Gastrocnemius medialis (tissue), 4 donors: ENCODE measurements around the gene SERPINB10. TPM values are rescaled to one million over a fixed set of nuclear protein-coding genes. Genes with fewer than 3 reads are reported as not detected.

Experiments used
- ATAC-seq, 2 donors: fragments of 150-250 bp; one replicate each; pipeline ENCODE4 v1.9.1; 2016
- DNase-seq, 2 donors: peaks; one replicate each; pipeline ENCODE4 v3.0.0-alpha.2; 2019
- H3K27ac ChIP-seq, 4 donors: fragments of 200-600 bp; sonication (generic); 1 replicate in 1 of 4; 2 replicates in 3 of 4; pipeline ENCODE4 v1.5.1; 2016 to 2018; ENCODE audit warnings: mild to moderate bottlenecking in 2 of 4, moderate library complexity in 1 of 4
- H3K27me3 ChIP-seq, 3 donors: fragments of 200-600 bp; sonication (generic) in 2 of 3; 1 replicate in 1 of 3; 2 replicates in 2 of 3; pipeline versions ENCODE4 v1.5.1 to v1.6.0; 2016 to 2019; ENCODE audit warnings: mild to moderate bottlenecking in 1 of 3, moderate library complexity in 1 of 3
- H3K36me3 ChIP-seq, 2 donors: fragments of 200-600 bp; sonication (generic) in 1 of 2; one replicate each; pipeline ENCODE4 v1.5.1; 2017 to 2018
- H3K4me1 ChIP-seq, 2 donors: fragments of 200-600 bp; sonication (generic) in 1 of 2; one replicate each; pipeline ENCODE4 v1.5.1; 2016 to 2017; ENCODE audit warnings: mild to moderate bottlenecking in 2 of 2
- H3K4me3 ChIP-seq, 4 donors: fragments of 200-600 bp; sonication (generic) in 3 of 4; 1 replicate in 1 of 4; 2 replicates in 3 of 4; pipeline ENCODE4 v1.5.1; 2016 to 2019; ENCODE audit warnings: mild to moderate bottlenecking in 2 of 4
- H3K9me3 ChIP-seq, 3 donors: fragments of 200-600 bp; sonication (generic) in 2 of 3; 1 replicate in 1 of 3; 2 replicates in 2 of 3; pipeline ENCODE4 v1.5.1; 2016 to 2019
- POLR2A ChIP-seq, 2 donors: fragments of 450-650 bp; IDR thresholded peaks; one replicate each; pipeline ENCODE4 v1.6.1; 2017; ENCODE audit warnings: antibody characterized with exemption in 2 of 2, mild to moderate bottlenecking in 2 of 2, moderate library complexity in 2 of 2
- in situ Hi-C, 4 donors: fragments of 200-750 bp; cut with MboI; loops; one replicate each; pipeline versions ENCODE4 v1.15.0 to v1.8.0; 2017; ENCODE audit warnings: low sequenced_read_pairs in 4 of 4
- intact Hi-C: fragments of 100-400 bp; cut with DNase I; formaldehyde crosslinking; loops from one replicate; pipeline ENCODE4 v1.15.1; 2023; ENCODE audit warnings: low total_unique reads
- total RNA-seq, 4 donors: library from RNA; depleted of rRNA; stranded (reverse); fragments of >200 nt; gene quantifications; one replicate each; pipeline versions ENCODE4 v1.1.0 to v1.2.3, GENCODE V29; 2016
- TF ChIP-seq, protein P1 (sequence below), 5 experiments: fragments of 450-650 bp in 3 of 5; fragments of 200-600 bp in 2 of 5; sonication (generic) in 2 of 5; IDR thresholded peaks in 4 of 5; conservative IDR thresholded peaks in 1 of 5; 1 replicate in 4 of 5; 2 replicates in 1 of 5; pipeline ENCODE4 v1.5.1; 2016 to 2019; ENCODE audit warnings: antibody characterized with exemption in 5 of 5, mild to moderate bottlenecking in 3 of 5, moderate library complexity in 3 of 5

SERPINB10 gene
- total RNA-seq, 4 donors from 2014 or later, result not detected

DNA sequence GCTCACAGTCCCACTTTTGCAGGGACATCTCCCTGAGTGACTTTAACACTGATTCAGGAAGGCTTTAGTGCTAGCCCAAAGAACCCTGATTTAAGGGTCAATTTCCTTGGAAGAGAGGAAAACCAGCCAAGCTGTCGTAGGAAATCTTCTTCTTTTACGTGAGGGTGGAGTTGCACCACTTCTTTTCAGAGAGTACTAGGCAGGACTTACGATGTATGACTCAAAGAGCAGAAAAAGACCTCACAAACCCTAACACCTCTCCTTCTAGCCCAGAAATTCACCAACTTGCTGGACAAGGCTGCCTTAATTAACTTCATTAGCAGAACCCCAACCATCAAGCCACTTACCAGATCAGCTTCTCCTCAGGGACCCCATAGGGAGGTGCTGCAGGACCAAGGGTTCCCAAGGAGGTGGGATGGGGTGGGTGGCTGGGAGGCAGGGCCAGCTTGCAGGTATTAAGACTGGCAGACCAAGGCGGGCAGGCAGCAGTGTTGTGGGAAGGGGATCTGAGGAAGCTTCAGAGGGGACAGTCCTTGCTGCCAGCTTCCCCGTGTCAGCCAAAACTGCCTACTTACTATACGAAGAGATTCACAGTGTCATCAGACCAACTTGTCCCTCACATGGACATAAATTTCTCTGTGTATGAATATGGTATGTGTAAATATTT is 13.5 kb upstream of the SERPINB10 start:
- Histone ChIP-seq H3K27ac (no peak overlapping the region), H3K9me3 (no peaks in the 10 kb centered on the region), H3K36me3 (no peaks in the 10 kb centered on the region), H3K4me3 (no peak overlapping the region), H3K4me1 (no peaks in the 10 kb centered on the region), H3K27me3 (no peaks in the 10 kb centered on the region)
- TF ChIP-seq POLR2A (IDR thresholded peaks at IDR 0.05), result no peak
- TF ChIP-seq, protein P1, sequence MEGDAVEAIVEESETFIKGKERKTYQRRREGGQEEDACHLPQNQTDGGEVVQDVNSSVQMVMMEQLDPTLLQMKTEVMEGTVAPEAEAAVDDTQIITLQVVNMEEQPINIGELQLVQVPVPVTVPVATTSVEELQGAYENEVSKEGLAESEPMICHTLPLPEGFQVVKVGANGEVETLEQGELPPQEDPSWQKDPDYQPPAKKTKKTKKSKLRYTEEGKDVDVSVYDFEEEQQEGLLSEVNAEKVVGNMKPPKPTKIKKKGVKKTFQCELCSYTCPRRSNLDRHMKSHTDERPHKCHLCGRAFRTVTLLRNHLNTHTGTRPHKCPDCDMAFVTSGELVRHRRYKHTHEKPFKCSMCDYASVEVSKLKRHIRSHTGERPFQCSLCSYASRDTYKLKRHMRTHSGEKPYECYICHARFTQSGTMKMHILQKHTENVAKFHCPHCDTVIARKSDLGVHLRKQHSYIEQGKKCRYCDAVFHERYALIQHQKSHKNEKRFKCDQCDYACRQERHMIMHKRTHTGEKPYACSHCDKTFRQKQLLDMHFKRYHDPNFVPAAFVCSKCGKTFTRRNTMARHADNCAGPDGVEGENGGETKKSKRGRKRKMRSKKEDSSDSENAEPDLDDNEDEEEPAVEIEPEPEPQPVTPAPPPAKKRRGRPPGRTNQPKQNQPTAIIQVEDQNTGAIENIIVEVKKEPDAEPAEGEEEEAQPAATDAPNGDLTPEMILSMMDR (IDR thresholded peaks at IDR 0.05 in 4 of 5, conservative IDR thresholded peaks at IDR 0.05 in 1 of 5), result no peak
- ATAC-seq, result no peak
- intact Hi-C loops, result no loop called here
- DNase-seq, result no peak
- in situ Hi-C loops, result no loop called here

DNA sequence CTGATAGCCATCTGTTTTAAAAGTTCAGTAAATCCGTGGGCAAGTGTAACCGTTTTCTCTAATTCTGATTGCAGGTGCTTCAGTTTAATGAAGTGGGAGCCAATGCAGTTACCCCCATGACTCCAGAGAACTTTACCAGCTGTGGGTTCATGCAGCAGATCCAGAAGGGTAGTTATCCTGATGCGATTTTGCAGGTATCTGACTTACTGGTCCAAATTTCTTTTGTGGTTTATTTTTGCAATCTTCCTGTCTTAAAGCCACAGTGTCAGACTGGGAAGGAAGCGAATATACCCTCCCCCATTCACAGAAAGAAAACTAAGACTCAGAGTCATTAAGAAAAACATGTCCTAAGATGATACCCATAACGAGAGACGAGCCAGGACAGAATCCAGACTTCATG is 12.6 kb upstream of the SERPINB10 start:
- intact Hi-C loops, result no loop called here
- Histone ChIP-seq H3K9me3 (no peaks in the 10 kb centered on the region), H3K4me3 (no peak overlapping the region), H3K4me1 (no peaks in the 10 kb centered on the region), H3K27ac (no peak overlapping the region), H3K27me3 (no peaks in the 10 kb centered on the region), H3K36me3 (no peaks in the 10 kb centered on the region)
- TF ChIP-seq, protein P1 (IDR thresholded peaks at IDR 0.05 in 4 of 5, conservative IDR thresholded peaks at IDR 0.05 in 1 of 5), result no peak
- no peak for TF ChIP-seq POLR2A (IDR thresholded peaks at IDR 0.05)
- in situ Hi-C loops, result no loop called here
- DNase-seq (no peak), ATAC-seq (no peak)

DNA sequence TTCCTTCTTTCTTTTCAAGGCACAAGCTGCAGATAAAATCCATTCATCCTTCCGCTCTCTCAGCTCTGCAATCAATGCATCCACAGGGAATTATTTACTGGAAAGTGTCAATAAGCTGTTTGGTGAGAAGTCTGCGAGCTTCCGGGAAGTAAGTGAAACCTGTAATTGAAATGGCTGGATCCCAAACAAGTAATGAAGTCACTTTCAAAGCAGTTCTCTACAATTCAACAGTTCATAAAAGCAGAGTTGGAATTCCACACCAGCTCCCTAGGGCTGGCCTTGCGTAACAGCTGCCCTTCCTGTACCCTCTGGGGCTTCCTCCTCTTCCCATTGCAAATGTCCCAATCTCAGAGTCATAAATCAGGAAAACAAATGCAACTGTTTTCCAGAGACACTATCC is 10.7 kb upstream of the SERPINB10 start:
- H3K27me3 ChIP-seq, result no peaks in the 10 kb centered on the region
- intact Hi-C loops (no loop called here), in situ Hi-C loops (no loop called here)
- DNase-seq (no peak), ATAC-seq (no peak)
- H3K4me3 ChIP-seq, result no peak overlapping the region
- no peaks in the 10 kb centered on the region for H3K4me1 ChIP-seq
- H3K36me3 ChIP-seq, result no peaks in the 10 kb centered on the region
- TF ChIP-seq, protein P1 (IDR thresholded peaks at IDR 0.05 in 4 of 5, conservative IDR thresholded peaks at IDR 0.05 in 1 of 5), result no peak
- TF ChIP-seq POLR2A (IDR thresholded peaks at IDR 0.05), result no peak
- H3K27ac ChIP-seq, result no peak overlapping the region
- no peaks in the 10 kb centered on the region for H3K9me3 ChIP-seq

DNA sequence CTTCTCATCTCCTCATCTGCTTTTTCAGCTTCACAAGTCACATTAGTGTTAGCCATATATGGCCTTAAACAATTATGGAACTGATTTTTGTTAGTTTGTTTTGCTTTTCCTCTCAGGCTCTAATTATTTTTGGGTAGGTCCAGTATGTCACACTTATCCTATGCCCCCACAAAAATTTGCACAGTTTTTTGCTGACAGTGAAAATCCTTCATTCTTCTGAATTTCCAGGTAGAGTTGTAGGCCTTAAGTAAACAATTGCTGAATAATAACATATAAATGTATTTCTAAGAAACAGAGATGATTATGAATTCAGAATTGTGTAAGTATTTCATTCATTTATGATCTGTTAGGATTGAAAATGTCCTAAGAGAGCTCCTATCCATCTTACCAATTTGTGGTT is 8.6 kb upstream of the SERPINB10 start:
- no peak overlapping the region for H3K4me3 ChIP-seq
- no peaks in the 10 kb centered on the region for H3K27me3 ChIP-seq

More for the DNA sequence above, 8.6 kb upstream of the SERPINB10 start:
- intact Hi-C loops, result no loop called here
- Histone ChIP-seq H3K4me1 (no peaks in the 10 kb centered on the region), H3K9me3 (no peaks in the 10 kb centered on the region), H3K36me3 (no peaks in the 10 kb centered on the region), H3K27ac (no peak overlapping the region)
- DNase-seq (no peak), ATAC-seq (no peak)
- no peak for TF ChIP-seq POLR2A (IDR thresholded peaks at IDR 0.05)
- TF ChIP-seq, protein P1 (IDR thresholded peaks at IDR 0.05 in 4 of 5, conservative IDR thresholded peaks at IDR 0.05 in 1 of 5), result no peak
- in situ Hi-C loops, result no loop called here
